HG03439 (cell line): ENCODE data around the gene NRIP2.
"Not testable (repeated sequence)": the region's sequence is repeated elsewhere in the genome, so short reads cannot be mapped to it uniquely, and the experiment has no call there.

Experiments
- ATAC-seq: cut with Tn5 transposase; IDR thresholded peaks from one replicate; pipeline ENCODE4 v1.9.1; 2021; ENCODE audit warnings: mild to moderate bottlenecking, moderate library complexity; ENCODE audit not compliant: unreplicated experiment

Gene NRIP2

GRCh38 chr12:2834581-2835491 lies at the start of gene NRIP2:
NRIP2 (minus strand) TSS chr12:2835035; CDS start chr12:2834983, 52 bp downstream.
- ATAC-seq = no peak

GRCh38 chr12:2879853-2880252 lies 45.0 kb upstream of the NRIP2 start:
- ATAC-seq = no peak

- no peak for ATAC-seq
Measured at GRCh38 chr12:2877953-2878732, 43.3 kb upstream of the NRIP2 start.

- peak; percentile 80 for ATAC-seq
Measured at GRCh38 chr12:2877047-2877952, 42.5 kb upstream of the NRIP2 start, which contains the start of the genes FOXM1 and RHNO1. FOXM1 (minus strand) TSS chr12:2877174; CDS start chr12:2874478, 2,696 bp downstream. RHNO1 (plus strand) TSS chr12:2877223; CDS start chr12:2885367, 8,144 bp downstream.

- peak; percentile 28 for ATAC-seq
Measured at GRCh38 chr12:2876431-2877046, 41.7 kb upstream of the NRIP2 start.

GRCh38 chr12:2868986-2869632 lies 34.3 kb upstream of the NRIP2 start:
- not testable (repeated sequence) for ATAC-seq

GRCh38 chr12:2864198-2864597 lies 29.4 kb upstream of the NRIP2 start:
- ATAC-seq = no peak

- ATAC-seq = not testable (repeated sequence)
Measured at GRCh38 chr12:2863402-2863801, 28.6 kb upstream of the NRIP2 start.

- no peak for ATAC-seq
Measured at GRCh38 chr12:2862876-2863275, 28.0 kb upstream of the NRIP2 start.

GRCh38 chr12:2860170-2860569 lies 25.3 kb upstream of the NRIP2 start:
- no peak for ATAC-seq

GRCh38 chr12:2858944-2859421 lies 24.1 kb upstream of the NRIP2 start:
- ATAC-seq = no peak

- ATAC-seq = no peak
Measured at GRCh38 chr12:2858334-2858733, 23.5 kb upstream of the NRIP2 start.

- no peak for ATAC-seq
Measured at GRCh38 chr12:2857576-2857975, 22.7 kb upstream of the NRIP2 start.

GRCh38 chr12:2857021-2857431 lies 22.2 kb upstream of the NRIP2 start, which contains the start of gene TEX52:
TEX52 (minus strand) TSS chr12:2857039; CDS start chr12:2857026, 13 bp downstream.
- no peak for ATAC-seq

- ATAC-seq = no peak
Measured at GRCh38 chr12:2856051-2856450, 21.2 kb upstream of the NRIP2 start.

GRCh38 chr12:2855546-2855945 lies 20.7 kb upstream of the NRIP2 start:
- ATAC-seq = no peak

GRCh38 chr12:2854669-2855453 lies 20.0 kb upstream of the NRIP2 start:
- ATAC-seq = no peak

GRCh38 chr12:2853626-2854025 lies 18.8 kb upstream of the NRIP2 start:
- no peak for ATAC-seq

- no peak for ATAC-seq
Measured at GRCh38 chr12:2851931-2852330, 17.1 kb upstream of the NRIP2 start.
